ENCODE measurements around the gene ZNF266. TPM values are rescaled to one million over a fixed set of nuclear protein-coding genes. Genes with fewer than 3 reads are reported as not detected.
A peak's percentile ranks its signal among the peaks of the same experiment; 100 is the strongest.

Gene ZNF266
- polyA plus RNA-seq, 1 experiment = 16.6 TPM

DNA sequence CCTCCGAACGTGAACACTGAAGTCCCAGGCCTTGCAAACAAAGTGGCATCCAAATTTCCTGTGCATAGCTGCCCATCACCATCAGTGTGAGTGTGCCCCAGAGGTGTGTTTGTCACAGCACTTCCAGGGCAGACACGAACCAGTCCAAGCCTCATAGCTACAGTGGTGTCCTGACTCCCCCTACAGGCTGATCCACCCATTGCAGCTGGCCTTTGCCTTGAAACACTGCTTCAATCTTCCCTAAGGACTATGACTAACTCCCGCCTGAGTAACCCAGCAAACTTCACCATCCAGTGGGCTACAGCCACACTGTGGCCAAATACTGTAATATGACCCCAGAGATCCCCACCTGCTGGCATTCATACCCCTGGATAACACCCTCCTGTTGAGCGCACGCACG is 3.9 kb downstream of the ZNF266 start:
- TF ChIP-seq, protein P1, sequence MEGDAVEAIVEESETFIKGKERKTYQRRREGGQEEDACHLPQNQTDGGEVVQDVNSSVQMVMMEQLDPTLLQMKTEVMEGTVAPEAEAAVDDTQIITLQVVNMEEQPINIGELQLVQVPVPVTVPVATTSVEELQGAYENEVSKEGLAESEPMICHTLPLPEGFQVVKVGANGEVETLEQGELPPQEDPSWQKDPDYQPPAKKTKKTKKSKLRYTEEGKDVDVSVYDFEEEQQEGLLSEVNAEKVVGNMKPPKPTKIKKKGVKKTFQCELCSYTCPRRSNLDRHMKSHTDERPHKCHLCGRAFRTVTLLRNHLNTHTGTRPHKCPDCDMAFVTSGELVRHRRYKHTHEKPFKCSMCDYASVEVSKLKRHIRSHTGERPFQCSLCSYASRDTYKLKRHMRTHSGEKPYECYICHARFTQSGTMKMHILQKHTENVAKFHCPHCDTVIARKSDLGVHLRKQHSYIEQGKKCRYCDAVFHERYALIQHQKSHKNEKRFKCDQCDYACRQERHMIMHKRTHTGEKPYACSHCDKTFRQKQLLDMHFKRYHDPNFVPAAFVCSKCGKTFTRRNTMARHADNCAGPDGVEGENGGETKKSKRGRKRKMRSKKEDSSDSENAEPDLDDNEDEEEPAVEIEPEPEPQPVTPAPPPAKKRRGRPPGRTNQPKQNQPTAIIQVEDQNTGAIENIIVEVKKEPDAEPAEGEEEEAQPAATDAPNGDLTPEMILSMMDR (IDR thresholded peaks at IDR 0.05; ENCODE audit: insufficient read depth, low read depth, low read length) = peak; percentile 28; the same call in 1 of the 2 replicates
- POLR2A ChIA-PET = no interaction called here
- no peak for DNase-seq (ENCODE audit: low read depth)

DNA sequence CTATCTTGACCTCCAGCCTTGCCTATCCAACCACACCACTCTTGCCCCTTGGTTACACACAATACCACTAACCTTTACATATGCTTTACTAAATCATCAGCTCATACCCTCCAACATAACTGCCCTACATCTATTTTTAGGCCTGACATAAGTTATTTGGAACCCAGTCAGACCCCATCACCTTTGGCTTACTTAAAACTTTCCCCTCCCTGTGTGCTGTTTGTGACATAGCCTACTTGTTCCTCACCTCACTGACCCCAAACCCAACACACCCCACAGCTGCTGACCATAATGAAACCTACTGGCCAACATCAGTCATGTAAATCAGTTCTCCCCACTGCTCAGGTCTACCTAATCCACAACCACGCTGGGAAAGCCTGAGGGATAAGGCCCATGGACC is 4.9 kb downstream of the ZNF266 start:
- TF ChIP-seq, protein P1 (IDR thresholded peaks at IDR 0.05; ENCODE audit: insufficient read depth, low read depth, low read length) = no peak
- POLR2A ChIA-PET = no interaction called here
- Histone ChIP-seq H3K27me3 (ENCODE audit: control insufficient read depth, insufficient read depth, low read length) (no peaks in the 10 kb centered on the region), H3K4me3 (ENCODE audit: low read depth, low read length) (no peak overlapping the region), H3K36me3 (ENCODE audit: control insufficient read depth, insufficient read depth, low read length) (peaks cover 13% of the 10 kb centered on the region)
- no peak for DNase-seq (ENCODE audit: low read depth)
- CTCF ChIA-PET = no interaction called here

More for the DNA sequence above, 3.9 kb downstream of the ZNF266 start:
- Histone ChIP-seq H3K36me3 (ENCODE audit: control insufficient read depth, insufficient read depth, low read length) (peaks cover 9% of the 10 kb centered on the region), H3K27me3 (ENCODE audit: control insufficient read depth, insufficient read depth, low read length) (no peaks in the 10 kb centered on the region), H3K4me3 (ENCODE audit: low read depth, low read length) (no peak overlapping the region)
- CTCF ChIA-PET = interaction anchor here (1.1 kb wide), 1 partner anchor 16 kb away, joined by 3 read pairs; no protein-coding TSS in a partner anchor

DNA sequence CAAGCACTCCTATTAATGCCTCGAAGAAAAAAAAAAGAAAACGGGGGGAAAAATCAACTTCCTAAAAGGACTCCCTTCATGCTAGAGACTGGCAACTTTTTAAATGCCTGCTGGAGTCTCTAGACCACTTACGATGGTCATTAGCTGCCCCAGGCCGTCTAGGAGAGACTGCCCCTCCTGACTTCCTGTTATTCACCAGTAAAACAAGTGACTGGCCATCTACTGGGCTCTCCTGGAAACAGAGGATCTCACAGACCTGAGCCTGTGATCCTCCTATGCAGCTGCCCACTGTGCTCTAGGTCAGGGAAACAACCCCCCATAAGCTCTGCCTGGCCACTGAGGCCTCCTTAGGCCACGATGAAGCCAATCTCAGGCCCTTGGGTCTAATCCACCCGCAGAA is 7.4 kb downstream of the ZNF266 start:
- H3K4me3 ChIP-seq (ENCODE audit: low read depth, low read length) = no peak overlapping the region
- no peak for DNase-seq (ENCODE audit: low read depth)
- ChIA-PET CTCF (interaction anchor here (0.6 kb wide), 1 partner anchor 347 kb away, joined by 3 read pairs; no protein-coding TSS in a partner anchor), POLR2A (no interaction called here)
- TF ChIP-seq, protein P1 (IDR thresholded peaks at IDR 0.05; ENCODE audit: insufficient read depth, low read depth, low read length) = no peak
- H3K36me3 ChIP-seq (ENCODE audit: control insufficient read depth, insufficient read depth, low read length) = peaks cover 19% of the 10 kb centered on the region
- H3K27me3 ChIP-seq (ENCODE audit: control insufficient read depth, insufficient read depth, low read length) = no peaks in the 10 kb centered on the region

DNA sequence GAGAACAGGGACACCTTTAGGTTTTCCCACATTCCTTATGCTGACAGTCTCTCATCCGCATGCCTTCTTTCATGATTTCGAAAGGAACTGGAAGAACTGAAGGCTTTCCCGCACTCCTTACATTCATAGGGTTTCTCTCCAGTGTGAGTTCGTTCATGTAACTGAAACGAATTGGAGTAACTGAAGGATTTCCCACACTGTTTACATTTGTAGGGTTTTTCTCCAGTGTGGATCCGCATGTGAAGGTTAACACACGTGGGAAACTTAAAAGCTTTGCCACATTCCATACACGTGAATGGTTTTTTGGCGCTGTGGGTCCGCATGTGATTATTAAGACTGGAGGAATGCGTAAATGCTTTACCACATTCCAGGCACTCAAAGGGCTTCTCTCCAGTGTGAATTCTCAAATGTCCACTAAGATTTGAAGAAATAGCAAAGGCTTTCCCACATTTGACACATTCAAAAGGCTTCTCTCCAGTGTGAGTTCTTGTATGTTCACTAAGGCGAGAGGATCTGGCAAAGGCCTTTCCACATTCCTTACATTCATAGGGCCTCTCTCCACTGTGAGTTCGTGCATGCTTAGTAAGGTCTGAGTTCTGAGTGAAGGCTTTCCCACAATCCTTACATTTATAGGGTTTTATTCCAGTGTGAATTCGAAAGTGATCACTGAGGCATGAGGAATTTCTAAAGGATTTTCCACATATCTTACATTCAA is 22.0 kb downstream of the ZNF266 start:
- ChIA-PET CTCF (no interaction called here), POLR2A (no interaction called here)
- H3K27me3 ChIP-seq (ENCODE audit: control insufficient read depth, insufficient read depth, low read length) = no peaks in the 10 kb centered on the region
- no peak overlapping the region for H3K4me3 ChIP-seq (ENCODE audit: low read depth, low read length)
- no peak for DNase-seq (ENCODE audit: low read depth)
- TF ChIP-seq, protein P1 (IDR thresholded peaks at IDR 0.05; ENCODE audit: insufficient read depth, low read depth, low read length) = no peak
- H3K36me3 ChIP-seq (ENCODE audit: control insufficient read depth, insufficient read depth, low read length) = peaks cover 15% of the 10 kb centered on the region

DNA sequence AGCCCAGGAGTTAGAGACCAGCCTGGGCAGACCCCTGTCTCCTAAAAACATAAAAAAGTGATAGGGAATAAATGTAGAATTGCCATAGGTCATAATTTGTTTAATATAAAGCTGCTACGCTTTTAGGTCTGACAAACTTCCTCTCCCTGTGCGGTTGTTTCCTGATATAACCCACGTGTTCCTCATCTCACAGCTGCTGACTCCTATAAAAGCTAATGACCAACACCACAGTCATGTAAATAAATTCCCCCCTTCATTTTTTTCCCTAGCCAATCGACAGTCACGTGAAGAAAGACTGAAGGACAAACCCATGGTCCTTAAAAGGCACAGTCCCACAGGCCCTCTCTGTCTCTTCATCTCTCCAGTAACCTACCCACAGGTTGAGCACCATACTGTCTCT is 27.5 kb downstream of the ZNF266 start:
- TF ChIP-seq, protein P1 (IDR thresholded peaks at IDR 0.05; ENCODE audit: insufficient read depth, low read depth, low read length) = no peak
- POLR2A ChIA-PET = no interaction called here
- peak overlapping the region; percentile 70; the same call in 1 of the 2 replicates for H3K4me3 ChIP-seq (ENCODE audit: low read depth, low read length)
- CTCF ChIA-PET = no interaction called here
- no peak for DNase-seq (ENCODE audit: low read depth)
- no peaks in the 10 kb centered on the region for H3K27me3 ChIP-seq (ENCODE audit: control insufficient read depth, insufficient read depth, low read length)
- peaks cover under 1% of the 10 kb centered on the region; the same call in 1 of the 2 replicates for H3K36me3 ChIP-seq (ENCODE audit: control insufficient read depth, insufficient read depth, low read length)
